ENCODE results near the gene MTX1.

The MTX1 gene

DNA sequence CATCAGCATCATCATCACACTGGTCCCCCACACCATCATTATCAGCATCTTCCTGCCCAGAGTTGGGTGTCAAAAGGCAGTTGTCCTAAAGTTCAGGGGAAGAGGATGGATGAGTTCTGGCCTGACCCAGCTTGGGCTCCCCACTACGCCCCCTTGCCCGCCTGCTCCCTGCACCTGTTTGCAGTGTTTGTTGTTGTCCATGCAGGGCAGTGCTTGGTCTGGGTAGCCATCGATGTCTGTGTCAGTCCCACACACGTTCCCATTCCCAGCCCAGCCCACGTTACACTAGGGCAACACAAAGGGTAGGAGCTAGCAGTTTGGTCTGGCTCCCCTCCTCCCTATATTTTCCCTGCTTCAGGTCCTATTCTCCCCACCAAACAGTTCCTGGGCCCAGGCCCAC is 7.6 kb upstream of the MTX1 start:
- H3K9ac ChIP-seq (ENCODE audit: low read depth, low read length, poor library complexity, severe bottlenecking): no peak overlapping the region
- H3F3A ChIP-seq (ENCODE audit: low read depth): no peaks in the 10 kb centered on the region
- H4K20me1 ChIP-seq (ENCODE audit: insufficient read depth, low read length, poor library complexity, severe bottlenecking): no peaks in the 10 kb centered on the region
- no peak overlapping the region for H3K4me3 ChIP-seq (ENCODE audit: low read length, poor library complexity, severe bottlenecking)
- H2AFZ ChIP-seq (ENCODE audit: low read length): no peak overlapping the region
- no peaks in the 10 kb centered on the region for H3K27me3 ChIP-seq (ENCODE audit: insufficient read depth, low read length, poor library complexity, severe bottlenecking)
- H3K36me3 ChIP-seq (ENCODE audit: insufficient read depth, low read length): no peaks in the 10 kb centered on the region
- no peak overlapping the region for H3K4me2 ChIP-seq (ENCODE audit: low read depth, low read length, poor library complexity, severe bottlenecking)
- H3K9me3 ChIP-seq (ENCODE audit: insufficient read depth, low read depth, low read length): no peaks in the 10 kb centered on the region
- no peaks in the 10 kb centered on the region for H3K4me1 ChIP-seq (ENCODE audit: insufficient read depth, low read length, poor library complexity, severe bottlenecking)
- H3K9me2 ChIP-seq (replicated peaks; ENCODE audit: low read depth, low read length): no peaks in the 10 kb centered on the region
- TF ChIP-seq, protein P1, sequence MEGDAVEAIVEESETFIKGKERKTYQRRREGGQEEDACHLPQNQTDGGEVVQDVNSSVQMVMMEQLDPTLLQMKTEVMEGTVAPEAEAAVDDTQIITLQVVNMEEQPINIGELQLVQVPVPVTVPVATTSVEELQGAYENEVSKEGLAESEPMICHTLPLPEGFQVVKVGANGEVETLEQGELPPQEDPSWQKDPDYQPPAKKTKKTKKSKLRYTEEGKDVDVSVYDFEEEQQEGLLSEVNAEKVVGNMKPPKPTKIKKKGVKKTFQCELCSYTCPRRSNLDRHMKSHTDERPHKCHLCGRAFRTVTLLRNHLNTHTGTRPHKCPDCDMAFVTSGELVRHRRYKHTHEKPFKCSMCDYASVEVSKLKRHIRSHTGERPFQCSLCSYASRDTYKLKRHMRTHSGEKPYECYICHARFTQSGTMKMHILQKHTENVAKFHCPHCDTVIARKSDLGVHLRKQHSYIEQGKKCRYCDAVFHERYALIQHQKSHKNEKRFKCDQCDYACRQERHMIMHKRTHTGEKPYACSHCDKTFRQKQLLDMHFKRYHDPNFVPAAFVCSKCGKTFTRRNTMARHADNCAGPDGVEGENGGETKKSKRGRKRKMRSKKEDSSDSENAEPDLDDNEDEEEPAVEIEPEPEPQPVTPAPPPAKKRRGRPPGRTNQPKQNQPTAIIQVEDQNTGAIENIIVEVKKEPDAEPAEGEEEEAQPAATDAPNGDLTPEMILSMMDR (conservative IDR thresholded peaks at IDR 0.05; ENCODE audit: low read length): no peak
- no peak for TF ChIP-seq EZH2phosphoT487 (IDR thresholded peaks at IDR 0.05; ENCODE audit: borderline replicate concordance)
- H3K79me2 ChIP-seq (ENCODE audit: insufficient read depth, low read length): no peaks in the 10 kb centered on the region

DNA sequence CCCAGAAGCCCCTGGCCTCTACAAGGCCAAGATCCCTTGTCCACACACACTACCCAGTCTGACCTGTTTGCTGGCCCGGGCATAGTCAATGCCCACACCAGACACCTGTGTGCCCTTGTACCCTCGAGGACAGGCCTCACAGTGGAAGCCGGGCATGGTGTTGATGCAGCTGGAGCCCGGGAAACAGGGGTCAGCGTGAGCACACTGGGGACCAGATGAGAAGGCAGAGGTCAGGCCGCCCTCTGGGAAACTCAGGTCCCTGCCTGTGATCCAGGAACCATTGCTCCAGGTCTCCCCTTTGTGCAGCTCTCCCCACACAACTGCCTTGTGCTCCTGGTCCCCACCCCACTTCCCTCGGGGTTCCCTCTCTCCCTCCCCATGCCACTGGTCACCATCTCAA is 6.3 kb upstream of the MTX1 start:
- H4K20me1 ChIP-seq (ENCODE audit: insufficient read depth, low read length, poor library complexity, severe bottlenecking): no peaks in the 10 kb centered on the region
- peaks cover 4% of the 10 kb centered on the region for H3K4me1 ChIP-seq (ENCODE audit: insufficient read depth, low read length, poor library complexity, severe bottlenecking)
- no peaks in the 10 kb centered on the region for H3F3A ChIP-seq (ENCODE audit: low read depth)
- no peak overlapping the region for H2AFZ ChIP-seq (ENCODE audit: low read length)
- H3K79me2 ChIP-seq (ENCODE audit: insufficient read depth, low read length): no peaks in the 10 kb centered on the region
- no peaks in the 10 kb centered on the region for H3K27me3 ChIP-seq (ENCODE audit: insufficient read depth, low read length, poor library complexity, severe bottlenecking)
- H3K4me3 ChIP-seq (ENCODE audit: low read length, poor library complexity, severe bottlenecking): no peak overlapping the region
- no peaks in the 10 kb centered on the region for H3K36me3 ChIP-seq (ENCODE audit: insufficient read depth, low read length)
- no peak for TF ChIP-seq EZH2phosphoT487 (IDR thresholded peaks at IDR 0.05; ENCODE audit: borderline replicate concordance)
- TF ChIP-seq, protein P1 (conservative IDR thresholded peaks at IDR 0.05; ENCODE audit: low read length): no peak
- H3K9me2 ChIP-seq (replicated peaks; ENCODE audit: low read depth, low read length): no peaks in the 10 kb centered on the region
- H3K9me3 ChIP-seq (ENCODE audit: insufficient read depth, low read depth, low read length): no peaks in the 10 kb centered on the region
- H3K9ac ChIP-seq (ENCODE audit: low read depth, low read length, poor library complexity, severe bottlenecking): no peak overlapping the region
- H3K4me2 ChIP-seq (ENCODE audit: low read depth, low read length, poor library complexity, severe bottlenecking): no peak overlapping the region

DNA sequence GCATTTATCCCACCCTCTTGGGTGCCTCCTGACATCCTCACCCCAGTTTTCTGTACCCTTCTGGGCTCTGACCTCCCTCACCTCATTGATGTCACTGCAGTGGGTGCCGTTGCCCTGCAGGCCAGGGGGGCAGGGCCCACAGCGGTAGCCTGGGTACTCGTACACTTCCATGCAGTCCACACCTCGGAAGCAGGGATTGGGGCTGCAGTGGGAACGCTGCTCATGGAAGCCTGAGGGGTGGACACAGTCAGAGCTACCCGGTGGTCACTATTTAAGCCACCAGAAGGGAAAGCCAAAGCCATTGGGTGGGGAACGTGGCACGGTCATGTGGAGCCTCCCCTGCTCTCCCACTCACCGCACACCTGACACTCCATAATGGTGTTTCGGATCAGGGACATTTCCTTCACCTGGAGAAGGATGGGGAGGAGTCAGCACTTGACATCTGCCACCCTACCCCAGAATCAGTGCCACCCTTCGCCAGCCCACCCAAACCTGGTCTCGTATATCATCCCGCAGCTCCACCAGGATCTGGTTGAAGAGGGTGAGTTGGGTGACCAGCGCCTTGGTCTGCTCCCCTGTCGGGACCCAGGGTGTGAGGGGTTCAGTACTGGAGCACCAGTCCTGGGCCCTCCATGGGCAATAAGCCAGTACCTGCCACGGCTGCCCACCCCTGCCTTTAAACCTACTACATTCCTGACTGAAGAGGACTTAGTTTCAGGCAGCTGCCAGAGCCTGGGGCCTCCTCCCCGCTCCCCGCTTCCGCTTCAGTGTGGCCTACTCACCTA is 5.6 kb upstream of the MTX1 start:
- no peaks in the 10 kb centered on the region for H3K27me3 ChIP-seq (ENCODE audit: insufficient read depth, low read length, poor library complexity, severe bottlenecking)
- no peaks in the 10 kb centered on the region for H3K36me3 ChIP-seq (ENCODE audit: insufficient read depth, low read length)
- H3K79me2 ChIP-seq (ENCODE audit: insufficient read depth, low read length): no peaks in the 10 kb centered on the region
- no peaks in the 10 kb centered on the region for H3F3A ChIP-seq (ENCODE audit: low read depth)
- no peak overlapping the region for H2AFZ ChIP-seq (ENCODE audit: low read length)
- H3K4me1 ChIP-seq (ENCODE audit: insufficient read depth, low read length, poor library complexity, severe bottlenecking): peaks cover 11% of the 10 kb centered on the region
- TF ChIP-seq, protein P1 (conservative IDR thresholded peaks at IDR 0.05; ENCODE audit: low read length): no peak
- no peak for TF ChIP-seq EZH2phosphoT487 (IDR thresholded peaks at IDR 0.05; ENCODE audit: borderline replicate concordance)
- H3K4me3 ChIP-seq (ENCODE audit: low read length, poor library complexity, severe bottlenecking): no peak overlapping the region
- no peaks in the 10 kb centered on the region for H3K9me2 ChIP-seq (replicated peaks; ENCODE audit: low read depth, low read length)
- no peaks in the 10 kb centered on the region for H4K20me1 ChIP-seq (ENCODE audit: insufficient read depth, low read length, poor library complexity, severe bottlenecking)
- H3K9me3 ChIP-seq (ENCODE audit: insufficient read depth, low read depth, low read length): no peaks in the 10 kb centered on the region
- no peak overlapping the region for H3K4me2 ChIP-seq (ENCODE audit: low read depth, low read length, poor library complexity, severe bottlenecking)
- no peak overlapping the region for H3K9ac ChIP-seq (ENCODE audit: low read depth, low read length, poor library complexity, severe bottlenecking)
